ENCODE results near the gene MKNK1. TPM values are rescaled to one million over a fixed set of nuclear protein-coding genes. Genes with fewer than 3 reads are reported as not detected.
A peak's percentile ranks its signal among the peaks of the same experiment; 100 is the strongest.

MKNK1 gene
- total RNA-seq, 1 experiment from 2014 or later = 22.7 TPM

DNA sequence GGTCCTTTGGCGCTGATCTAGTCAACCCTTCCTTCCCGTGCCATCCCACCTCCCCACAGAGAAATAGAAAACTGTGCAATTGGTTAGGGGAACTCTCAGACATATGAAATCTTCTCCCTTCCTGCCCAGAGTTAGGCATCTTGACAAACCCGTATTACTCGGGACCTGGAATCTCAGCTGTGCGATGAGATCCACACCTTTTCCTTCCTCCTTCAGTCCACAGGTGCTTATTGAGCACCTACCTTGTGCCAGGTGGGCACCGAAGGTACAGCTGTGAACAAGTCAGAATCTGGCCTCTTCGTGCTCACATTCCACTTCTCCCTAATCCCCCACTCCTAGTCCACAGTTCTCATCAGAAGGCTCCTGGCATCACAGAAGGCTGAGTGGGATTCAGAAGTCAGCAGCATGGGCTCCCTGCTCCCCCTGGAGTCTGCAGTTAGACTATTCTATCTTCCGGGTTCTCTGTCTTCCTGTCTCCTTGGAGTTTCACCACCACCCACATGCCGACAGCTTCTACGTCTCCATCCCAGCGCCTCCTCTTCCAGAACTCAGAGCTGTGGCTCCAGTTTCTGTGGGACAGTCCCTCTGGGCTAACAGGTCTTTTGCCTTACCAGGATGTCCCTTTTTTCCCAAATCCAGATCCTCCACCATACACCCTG is 75.6 kb downstream of the MKNK1 start:
- ChIA-PET CTCF (interaction anchor here (0.6 to 3.7 kb wide), 2 partner anchors 81 to 83 kb away, joined by 3 to 17 read pairs; no protein-coding TSS in a partner anchor), POLR2A (no interaction called here)
- Mint-ChIP-seq H3K36me3 (ENCODE audit: insufficient read depth, unreplicated experiment) (no peaks in the 10 kb centered on the region), H3K9me3 (ENCODE audit: unreplicated experiment) (no peaks in the 10 kb centered on the region), H3K27me3 (ENCODE audit: insufficient read depth, unreplicated experiment) (peaks cover 8% of the 10 kb centered on the region), H3K27ac (ENCODE audit: unreplicated experiment) (no peak overlapping the region), H3K4me1 (ENCODE audit: low read depth, unreplicated experiment) (peaks cover 6% of the 10 kb centered on the region), H3K4me3 (ENCODE audit: unreplicated experiment) (no peak overlapping the region)
- intact Hi-C loops (cut with micrococcal nuclease; ENCODE audit: unreplicated experiment) = loop anchor here (1.0 kb wide), 2 partner anchors 51 to 81 kb away; no protein-coding TSS in a partner anchor
- Histone ChIP-seq H3K4me1 (no peaks in the 10 kb centered on the region), H3K36me3 (ENCODE audit: control insufficient read depth, insufficient read depth, low read length) (no peaks in the 10 kb centered on the region), H3K27me3 (replicated peaks; ENCODE audit: control insufficient read depth, insufficient read depth, low read length) (no peaks in the 10 kb centered on the region), H3K9me3 (no peaks in the 10 kb centered on the region), H3K4me3 (ENCODE audit: low read depth, low read length) (no peak overlapping the region)
- TF ChIP-seq, protein P1, sequence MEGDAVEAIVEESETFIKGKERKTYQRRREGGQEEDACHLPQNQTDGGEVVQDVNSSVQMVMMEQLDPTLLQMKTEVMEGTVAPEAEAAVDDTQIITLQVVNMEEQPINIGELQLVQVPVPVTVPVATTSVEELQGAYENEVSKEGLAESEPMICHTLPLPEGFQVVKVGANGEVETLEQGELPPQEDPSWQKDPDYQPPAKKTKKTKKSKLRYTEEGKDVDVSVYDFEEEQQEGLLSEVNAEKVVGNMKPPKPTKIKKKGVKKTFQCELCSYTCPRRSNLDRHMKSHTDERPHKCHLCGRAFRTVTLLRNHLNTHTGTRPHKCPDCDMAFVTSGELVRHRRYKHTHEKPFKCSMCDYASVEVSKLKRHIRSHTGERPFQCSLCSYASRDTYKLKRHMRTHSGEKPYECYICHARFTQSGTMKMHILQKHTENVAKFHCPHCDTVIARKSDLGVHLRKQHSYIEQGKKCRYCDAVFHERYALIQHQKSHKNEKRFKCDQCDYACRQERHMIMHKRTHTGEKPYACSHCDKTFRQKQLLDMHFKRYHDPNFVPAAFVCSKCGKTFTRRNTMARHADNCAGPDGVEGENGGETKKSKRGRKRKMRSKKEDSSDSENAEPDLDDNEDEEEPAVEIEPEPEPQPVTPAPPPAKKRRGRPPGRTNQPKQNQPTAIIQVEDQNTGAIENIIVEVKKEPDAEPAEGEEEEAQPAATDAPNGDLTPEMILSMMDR (IDR thresholded peaks at IDR 0.05; ENCODE audit: insufficient read depth in 1 of 2, low read depth in 1 of 2, low read length in 1 of 2, severe bottlenecking in 1 of 2, unreplicated experiment in 1 of 2) = peak in 1 of 2 experiments; percentile 4
- no peak for DNase-seq
- no TSS peak for BruUV-seq (replicated peaks)

DNA sequence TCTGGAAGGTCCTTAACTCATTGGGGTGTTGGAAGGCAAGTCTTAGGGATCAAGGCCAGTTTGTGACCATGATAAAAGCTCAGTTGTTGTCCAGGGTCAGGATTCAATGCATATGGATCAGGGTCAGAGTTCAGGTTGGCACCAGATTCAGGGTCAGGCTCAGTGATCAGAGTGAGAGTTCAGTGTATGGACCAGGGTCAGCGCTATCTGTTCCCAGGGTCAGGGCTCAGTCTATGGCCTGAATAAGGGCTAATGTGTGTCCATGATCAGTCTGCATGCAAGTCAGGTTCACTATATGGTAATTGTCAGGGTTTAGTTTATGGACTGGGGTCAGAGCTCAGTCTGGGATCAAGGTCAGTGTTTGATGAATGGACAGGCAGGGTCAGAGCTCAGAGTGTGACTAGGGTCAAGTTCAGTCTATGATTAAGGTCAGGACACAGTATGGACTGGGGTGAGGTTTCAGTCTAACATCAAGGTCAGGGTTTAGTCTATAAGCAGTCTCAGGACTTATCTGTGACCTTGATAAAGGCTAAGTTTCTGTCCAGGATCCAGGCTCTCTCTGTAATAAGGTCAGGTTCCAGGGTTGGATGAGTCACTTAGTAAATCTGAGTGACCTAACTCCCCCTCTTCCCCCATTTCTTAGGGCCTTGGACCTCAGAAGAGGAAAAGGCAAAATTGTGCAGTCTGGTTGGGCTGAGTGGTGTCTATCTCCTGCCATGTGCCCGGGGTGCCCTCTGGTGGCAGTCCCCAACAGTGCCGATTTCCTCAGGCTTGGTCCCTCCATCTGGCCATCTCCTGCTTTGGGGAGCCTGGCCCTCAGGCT is 76.4 kb downstream of the MKNK1 start:
- Histone ChIP-seq H3K36me3 (ENCODE audit: control insufficient read depth, insufficient read depth, low read length) (no peaks in the 10 kb centered on the region), H3K27me3 (replicated peaks; ENCODE audit: control insufficient read depth, insufficient read depth, low read length) (no peaks in the 10 kb centered on the region), H3K4me3 (ENCODE audit: low read depth, low read length) (no peak overlapping the region), H3K4me1 (no peaks in the 10 kb centered on the region), H3K9me3 (no peaks in the 10 kb centered on the region)
- H3K4me3 Mint-ChIP-seq (ENCODE audit: unreplicated experiment) = no peak overlapping the region
- no TSS peak for BruUV-seq (replicated peaks)
- TF ChIP-seq, protein P1 (IDR thresholded peaks at IDR 0.05; ENCODE audit: insufficient read depth in 1 of 2, low read depth in 1 of 2, low read length in 1 of 2, severe bottlenecking in 1 of 2, unreplicated experiment in 1 of 2) = peak; percentile 68 to 93
- CTCF ChIA-PET = interaction anchor here (1.1 to 3.7 kb wide), 2 partner anchors 47 to 81 kb away, joined by 3 to 17 read pairs; no protein-coding TSS in a partner anchor
- H3K4me1 Mint-ChIP-seq (ENCODE audit: low read depth, unreplicated experiment) = peaks cover 6% of the 10 kb centered on the region
- no peaks in the 10 kb centered on the region for H3K36me3 Mint-ChIP-seq (ENCODE audit: insufficient read depth, unreplicated experiment)
- intact Hi-C loops (cut with micrococcal nuclease; ENCODE audit: unreplicated experiment) = loop anchor here (1.0 kb wide), 2 partner anchors 50 to 80 kb away; no protein-coding TSS in a partner anchor
- POLR2A ChIA-PET = interaction anchor here (1.1 kb wide), 1 partner anchor 81 kb away, joined by 3 read pairs; no protein-coding TSS in a partner anchor
- peaks cover 8% of the 10 kb centered on the region for H3K27me3 Mint-ChIP-seq (ENCODE audit: insufficient read depth, unreplicated experiment)
- no peaks in the 10 kb centered on the region for H3K9me3 Mint-ChIP-seq (ENCODE audit: unreplicated experiment)
- no peak overlapping the region for H3K27ac Mint-ChIP-seq (ENCODE audit: unreplicated experiment)
- peak; percentile 65 to 81 for DNase-seq

DNA sequence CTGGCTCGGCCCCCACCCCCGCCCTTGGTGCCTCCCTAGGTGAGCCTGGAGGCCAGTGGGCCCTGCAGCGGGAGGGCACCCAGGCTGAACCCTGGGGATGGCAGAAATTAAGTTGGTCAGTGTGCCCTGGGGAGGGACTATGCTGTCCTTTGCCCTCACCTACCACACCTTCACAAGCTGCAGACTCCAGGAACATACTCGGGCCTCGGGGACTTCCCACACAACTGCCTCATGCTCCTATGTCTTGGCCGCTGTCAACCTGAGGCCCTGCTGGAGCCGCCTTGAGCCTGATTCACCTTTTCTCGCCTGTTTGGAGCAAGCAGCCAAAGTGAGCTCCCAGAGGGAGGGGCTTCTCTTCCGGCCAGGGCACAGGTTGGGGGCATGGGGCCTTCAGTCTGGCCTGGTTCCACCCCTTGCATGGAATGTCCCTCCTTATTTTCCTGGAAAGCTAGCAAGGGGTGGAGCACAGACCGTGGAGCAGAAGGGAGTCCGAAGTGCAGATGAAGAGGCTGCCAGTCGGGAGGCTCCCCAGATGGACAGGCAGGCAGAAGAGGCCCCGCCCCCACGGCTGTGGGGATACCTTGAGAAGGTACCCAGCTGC is 77.3 kb downstream of the MKNK1 start:
- Mint-ChIP-seq H3K27me3 (ENCODE audit: insufficient read depth, unreplicated experiment) (peaks cover 8% of the 10 kb centered on the region), H3K36me3 (ENCODE audit: insufficient read depth, unreplicated experiment) (no peaks in the 10 kb centered on the region), H3K27ac (ENCODE audit: unreplicated experiment) (no peak overlapping the region), H3K4me3 (ENCODE audit: unreplicated experiment) (no peak overlapping the region), H3K4me1 (ENCODE audit: low read depth, unreplicated experiment) (peaks cover 6% of the 10 kb centered on the region), H3K9me3 (ENCODE audit: unreplicated experiment) (no peaks in the 10 kb centered on the region)
- ChIA-PET POLR2A (interaction anchor here (1.1 kb wide), 1 partner anchor 80 kb away, joined by 3 read pairs; no protein-coding TSS in a partner anchor), CTCF (interaction anchor here (1.0 to 3.7 kb wide), 3 partner anchors 47 to 80 kb away, joined by 3 to 17 read pairs (median 3); no protein-coding TSS in a partner anchor)
- H3K9me3 ChIP-seq = no peaks in the 10 kb centered on the region
- DNase-seq = no peak
- TF ChIP-seq, protein P1 (IDR thresholded peaks at IDR 0.05; ENCODE audit: insufficient read depth in 1 of 2, low read depth in 1 of 2, low read length in 1 of 2, severe bottlenecking in 1 of 2, unreplicated experiment in 1 of 2) = no peak
- H3K4me3 ChIP-seq (ENCODE audit: low read depth, low read length) = no peak overlapping the region
- no peaks in the 10 kb centered on the region for H3K4me1 ChIP-seq
- intact Hi-C loops (cut with micrococcal nuclease; ENCODE audit: unreplicated experiment) = no loop called here
- no TSS peak for BruUV-seq (replicated peaks)
- no peaks in the 10 kb centered on the region for H3K27me3 ChIP-seq (replicated peaks; ENCODE audit: control insufficient read depth, insufficient read depth, low read length)
- no peaks in the 10 kb centered on the region for H3K36me3 ChIP-seq (ENCODE audit: control insufficient read depth, insufficient read depth, low read length)
